ENCODE results near the gene PYCR2.

GRCh38 chr1:225942574-225942973, 18.5 kb upstream of the PYCR2 start:
- no peak for TF ChIP-seq POLR2A (IDR thresholded peaks at IDR 0.05)
- TF ChIP-seq CTCF (IDR thresholded peaks at IDR 0.05), result no peak

All from body of pancreas (tissue), 4 donors.